ENCODE measurements around the gene PARP6.
"Not testable (repeated sequence)": the region's sequence is repeated elsewhere in the genome, so short reads cannot be mapped to it uniquely, and the experiment has no call there.

PARP6 gene

GRCh38 chr15:72275635-72276325, 3.4 kb upstream of the PARP6 start:
- H3K9ac ChIP-seq (ENCODE audit: low read length); H3K27me3 ChIP-seq (replicated peaks; ENCODE audit: control insufficient read depth, insufficient read depth, low read length); H3K36me3 ChIP-seq (ENCODE audit: control insufficient read depth, insufficient read depth, low read length, severe bottlenecking); H3K4me3 ChIP-seq (ENCODE audit: low read length); DNase-seq (ENCODE audit: low read depth); H3K9me3 ChIP-seq (ENCODE audit: control insufficient read depth, low read length): not testable (repeated sequence)
- H3K4me1 ChIP-seq (ENCODE audit: control insufficient read depth, insufficient read depth, low read length) = peaks cover 26% of the 10 kb centered on the region

- peak overlapping the region; percentile 82 for H3K4me3 ChIP-seq (ENCODE audit: low read length)
- H3K9me3 ChIP-seq (ENCODE audit: control insufficient read depth, low read length) = no peaks in the 10 kb centered on the region
- peak overlapping the region; percentile 81 for H3K9ac ChIP-seq (ENCODE audit: low read length)
- H3K4me1 ChIP-seq (ENCODE audit: control insufficient read depth, insufficient read depth, low read length) = peaks cover 27% of the 10 kb centered on the region
- DNase-seq (ENCODE audit: low read depth) = no peak
- H3K27me3 ChIP-seq (replicated peaks; ENCODE audit: control insufficient read depth, insufficient read depth, low read length) = no peaks in the 10 kb centered on the region
- H3K36me3 ChIP-seq (ENCODE audit: control insufficient read depth, insufficient read depth, low read length, severe bottlenecking) = peaks cover 6% of the 10 kb centered on the region
These were observed 621 bp upstream of the PARP6 start for GRCh38 chr15:72272997-72273352.

- Histone ChIP-seq H3K9ac (ENCODE audit: low read length) (peak overlapping the region; percentile 96), H3K4me3 (ENCODE audit: low read length) (peak overlapping the region; percentile 93), H3K36me3 (ENCODE audit: control insufficient read depth, insufficient read depth, low read length, severe bottlenecking) (peaks cover 15% of the 10 kb centered on the region), H3K9me3 (ENCODE audit: control insufficient read depth, low read length) (no peaks in the 10 kb centered on the region), H3K27me3 (replicated peaks; ENCODE audit: control insufficient read depth, insufficient read depth, low read length) (no peaks in the 10 kb centered on the region), H3K4me1 (ENCODE audit: control insufficient read depth, insufficient read depth, low read length) (peaks cover 27% of the 10 kb centered on the region)
- DNase-seq (ENCODE audit: low read depth) = peak; percentile 52
These were observed 500 bp downstream of the PARP6 start for GRCh38 chr15:72271895-72272212.

- Histone ChIP-seq H3K4me3 (ENCODE audit: low read length) (peak overlapping the region; percentile 93), H3K4me1 (ENCODE audit: control insufficient read depth, insufficient read depth, low read length) (peaks cover 26% of the 10 kb centered on the region), H3K9me3 (ENCODE audit: control insufficient read depth, low read length) (no peaks in the 10 kb centered on the region), H3K9ac (ENCODE audit: low read length) (peak overlapping the region; percentile 96), H3K36me3 (ENCODE audit: control insufficient read depth, insufficient read depth, low read length, severe bottlenecking) (peaks cover 21% of the 10 kb centered on the region), H3K27me3 (replicated peaks; ENCODE audit: control insufficient read depth, insufficient read depth, low read length) (no peaks in the 10 kb centered on the region)
- no peak for DNase-seq (ENCODE audit: low read depth)
These were observed 1.1 kb downstream of the PARP6 start for GRCh38 chr15:72271221-72271620.

- Histone ChIP-seq H3K9me3 (ENCODE audit: control insufficient read depth, low read length) (no peaks in the 10 kb centered on the region), H3K4me1 (ENCODE audit: control insufficient read depth, insufficient read depth, low read length) (peaks cover 23% of the 10 kb centered on the region), H3K4me3 (ENCODE audit: low read length) (no peak overlapping the region), H3K36me3 (ENCODE audit: control insufficient read depth, insufficient read depth, low read length, severe bottlenecking) (peaks cover 36% of the 10 kb centered on the region), H3K27me3 (replicated peaks; ENCODE audit: control insufficient read depth, insufficient read depth, low read length) (no peaks in the 10 kb centered on the region), H3K9ac (ENCODE audit: low read length) (no peak overlapping the region)
- DNase-seq (ENCODE audit: low read depth) = no peak
These were observed 2.6 kb downstream of the PARP6 start for GRCh38 chr15:72269739-72270138.

- peaks cover 83% of the 10 kb centered on the region for H3K36me3 ChIP-seq (ENCODE audit: control insufficient read depth, insufficient read depth, low read length, severe bottlenecking)
- no peak for DNase-seq (ENCODE audit: low read depth)
- no peak overlapping the region for H3K4me3 ChIP-seq (ENCODE audit: low read length)
- H3K9ac ChIP-seq (ENCODE audit: low read length) = no peak overlapping the region
- no peaks in the 10 kb centered on the region for H3K9me3 ChIP-seq (ENCODE audit: control insufficient read depth, low read length)
- H3K27me3 ChIP-seq (replicated peaks; ENCODE audit: control insufficient read depth, insufficient read depth, low read length) = no peaks in the 10 kb centered on the region
- peaks cover under 1% of the 10 kb centered on the region for H3K4me1 ChIP-seq (ENCODE audit: control insufficient read depth, insufficient read depth, low read length)
These were observed 7.3 kb downstream of the PARP6 start for GRCh38 chr15:72265031-72265430.

- no peak overlapping the region for H3K9ac ChIP-seq (ENCODE audit: low read length)
- H3K27me3 ChIP-seq (replicated peaks; ENCODE audit: control insufficient read depth, insufficient read depth, low read length) = no peaks in the 10 kb centered on the region
- H3K36me3 ChIP-seq (ENCODE audit: control insufficient read depth, insufficient read depth, low read length, severe bottlenecking) = peaks cover 95% of the 10 kb centered on the region
- H3K4me1 ChIP-seq (ENCODE audit: control insufficient read depth, insufficient read depth, low read length) = no peaks in the 10 kb centered on the region
- no peak for DNase-seq (ENCODE audit: low read depth)
- no peaks in the 10 kb centered on the region for H3K9me3 ChIP-seq (ENCODE audit: control insufficient read depth, low read length)
- no peak overlapping the region for H3K4me3 ChIP-seq (ENCODE audit: low read length)
These were observed 19.6 kb downstream of the PARP6 start for GRCh38 chr15:72252663-72253299.

GRCh38 chr15:72249142-72249810, 23.1 kb downstream of the PARP6 start:
- H3K36me3 ChIP-seq (ENCODE audit: control insufficient read depth, insufficient read depth, low read length, severe bottlenecking) = peaks cover 73% of the 10 kb centered on the region
- H3K9ac ChIP-seq (ENCODE audit: low read length) = no peak overlapping the region
- no peaks in the 10 kb centered on the region for H3K4me1 ChIP-seq (ENCODE audit: control insufficient read depth, insufficient read depth, low read length)
- no peak overlapping the region for H3K4me3 ChIP-seq (ENCODE audit: low read length)
- DNase-seq (ENCODE audit: low read depth) = no peak
- no peaks in the 10 kb centered on the region for H3K27me3 ChIP-seq (replicated peaks; ENCODE audit: control insufficient read depth, insufficient read depth, low read length)
- no peaks in the 10 kb centered on the region for H3K9me3 ChIP-seq (ENCODE audit: control insufficient read depth, low read length)

GRCh38 chr15:72248514-72248913, 23.8 kb downstream of the PARP6 start:
- Histone ChIP-seq H3K36me3 (ENCODE audit: control insufficient read depth, insufficient read depth, low read length, severe bottlenecking) (peaks cover 72% of the 10 kb centered on the region), H3K9me3 (ENCODE audit: control insufficient read depth, low read length) (no peaks in the 10 kb centered on the region), H3K9ac (ENCODE audit: low read length) (no peak overlapping the region), H3K27me3 (replicated peaks; ENCODE audit: control insufficient read depth, insufficient read depth, low read length) (no peaks in the 10 kb centered on the region), H3K4me1 (ENCODE audit: control insufficient read depth, insufficient read depth, low read length) (no peaks in the 10 kb centered on the region), H3K4me3 (ENCODE audit: low read length) (no peak overlapping the region)
- DNase-seq (ENCODE audit: low read depth) = no peak

- DNase-seq (ENCODE audit: low read depth) = no peak
- Histone ChIP-seq H3K4me3 (ENCODE audit: low read length) (no peak overlapping the region), H3K9me3 (ENCODE audit: control insufficient read depth, low read length) (no peaks in the 10 kb centered on the region), H3K4me1 (ENCODE audit: control insufficient read depth, insufficient read depth, low read length) (peaks cover 3% of the 10 kb centered on the region), H3K36me3 (ENCODE audit: control insufficient read depth, insufficient read depth, low read length, severe bottlenecking) (peaks cover 54% of the 10 kb centered on the region), H3K27me3 (replicated peaks; ENCODE audit: control insufficient read depth, insufficient read depth, low read length) (no peaks in the 10 kb centered on the region), H3K9ac (ENCODE audit: low read length) (no peak overlapping the region)
These were observed 29.5 kb downstream of the PARP6 start for GRCh38 chr15:72242775-72243370.

- H3K27me3 ChIP-seq (replicated peaks; ENCODE audit: control insufficient read depth, insufficient read depth, low read length) = no peaks in the 10 kb centered on the region
These were observed 32.7 kb downstream of the PARP6 start for GRCh38 chr15:72239652-72240051.

More at GRCh38 chr15:72239652-72240051, 32.7 kb downstream of the PARP6 start:
- no peak for DNase-seq (ENCODE audit: low read depth)
- H3K9ac ChIP-seq (ENCODE audit: low read length) = no peak overlapping the region
- H3K9me3 ChIP-seq (ENCODE audit: control insufficient read depth, low read length) = no peaks in the 10 kb centered on the region
- H3K4me1 ChIP-seq (ENCODE audit: control insufficient read depth, insufficient read depth, low read length) = peaks cover 18% of the 10 kb centered on the region
- H3K4me3 ChIP-seq (ENCODE audit: low read length) = no peak overlapping the region
- peaks cover 46% of the 10 kb centered on the region for H3K36me3 ChIP-seq (ENCODE audit: control insufficient read depth, insufficient read depth, low read length, severe bottlenecking)
